ENCODE results near the gene SNAP91.
"Not testable (repeated sequence)": the region's sequence is repeated elsewhere in the genome, so short reads cannot be mapped to it uniquely, and the experiment has no call there.

The SNAP91 gene

DNA sequence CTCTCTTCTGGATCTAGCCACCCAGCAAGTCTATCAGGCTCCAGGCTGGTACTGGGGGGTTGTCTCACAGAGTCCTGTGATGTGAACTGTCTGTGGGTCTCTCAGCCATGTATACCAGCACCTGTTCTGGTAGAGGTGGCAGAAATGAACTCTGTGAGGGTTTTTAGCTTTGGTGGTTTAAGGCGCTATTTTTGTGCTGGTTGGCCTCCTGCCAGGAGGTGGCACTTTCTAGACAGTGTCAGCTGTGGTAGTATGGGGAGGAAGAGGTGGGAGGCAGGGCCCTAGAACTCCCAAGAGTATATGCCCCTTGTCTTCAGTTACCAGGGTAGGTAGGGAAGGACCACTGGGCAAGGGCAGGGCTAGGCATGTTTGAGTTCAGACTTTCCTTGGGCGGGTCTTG lies 75.8 kb downstream of the SNAP91 start:
- no peak for DNase-seq (ENCODE audit: low spot score)

DNA sequence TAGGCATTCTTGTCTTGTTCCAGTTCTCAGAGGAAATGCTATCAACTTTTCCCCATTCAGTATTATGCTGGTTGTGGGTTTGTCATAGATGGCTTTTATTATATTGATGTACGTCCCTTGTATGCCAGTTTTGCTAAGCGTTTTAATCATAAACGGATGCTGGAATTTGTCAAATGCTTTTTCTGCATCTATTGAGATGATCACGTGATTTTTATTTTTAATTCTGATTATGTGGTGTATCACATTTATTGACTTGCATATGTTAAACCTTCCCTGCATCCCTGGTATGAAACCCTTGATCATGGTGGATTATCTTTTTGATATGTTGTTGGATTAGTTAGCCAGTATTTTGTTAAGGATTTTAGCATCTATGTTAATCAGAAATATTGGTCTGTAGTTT lies 79.0 kb downstream of the SNAP91 start:
- not testable (repeated sequence) for DNase-seq (ENCODE audit: low spot score)

GRCh38 chr6:83615025-83615999 lies 93.6 kb downstream of the SNAP91 start:
- DNase-seq (ENCODE audit: low spot score): peak; percentile 59

DNA sequence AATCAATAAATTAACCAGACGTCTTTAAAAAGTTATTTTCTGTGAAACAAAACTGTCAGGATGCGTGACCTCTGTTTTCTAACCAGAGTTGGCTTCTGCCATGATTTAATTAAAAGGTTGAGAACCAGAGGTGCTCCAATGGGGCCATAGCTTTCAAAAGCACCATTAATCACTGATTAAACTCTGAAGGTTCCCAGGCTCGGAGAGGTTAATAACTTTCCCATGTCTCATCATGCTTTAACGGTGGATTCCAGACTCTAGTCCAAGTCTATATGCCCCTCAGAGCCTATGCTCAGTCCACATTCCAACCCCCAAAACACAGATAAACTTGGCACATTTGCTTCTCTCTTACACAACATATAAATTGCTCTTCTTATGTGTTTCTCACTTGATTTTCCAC lies 95.5 kb downstream of the SNAP91 start:
- no peak for DNase-seq (ENCODE audit: low spot score)

DNA sequence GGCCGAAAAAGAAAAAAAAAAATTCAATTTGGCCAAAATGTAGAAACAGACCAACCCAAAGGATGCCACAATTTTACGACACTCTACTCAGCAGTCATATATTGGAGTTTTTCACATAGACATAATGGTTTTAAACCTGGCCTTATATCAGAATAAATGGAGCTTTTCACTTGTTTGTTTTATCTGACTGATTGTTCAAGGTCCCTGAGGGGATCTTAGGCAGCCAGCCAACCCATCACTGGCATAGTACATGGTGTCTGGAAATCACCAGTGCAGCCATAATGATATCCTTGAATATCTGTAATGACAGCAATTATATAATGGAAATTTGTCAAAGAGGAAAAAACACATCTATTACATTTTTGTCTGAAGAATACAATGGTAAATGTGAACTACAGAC lies 99.7 kb downstream of the SNAP91 start:
- no peak for DNase-seq (ENCODE audit: low spot score)

DNA sequence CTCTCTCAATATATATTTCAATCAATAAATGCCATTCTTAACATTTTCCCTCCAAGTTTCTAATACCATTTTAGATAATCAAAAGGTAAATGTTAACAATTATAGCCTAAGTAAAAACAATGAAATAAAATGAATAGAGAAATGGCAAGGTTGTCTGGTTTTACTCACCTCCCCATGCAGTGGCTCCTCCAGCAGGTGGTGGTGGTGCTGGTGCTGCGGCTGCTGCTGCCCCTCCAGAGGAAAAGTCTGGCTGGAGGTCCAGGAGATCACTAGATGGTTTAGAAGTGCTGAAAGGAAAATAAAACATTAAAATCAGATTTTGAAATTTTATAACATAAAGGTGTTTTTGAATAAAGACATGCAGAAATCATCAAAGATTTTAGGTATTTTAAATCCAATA lies 103.4 kb downstream of the SNAP91 start:
- DNase-seq (ENCODE audit: low spot score): no peak

- DNase-seq (ENCODE audit: low spot score): no peak
Observed at GRCh38 chr6:83603551-83603950, 105.3 kb downstream of the SNAP91 start.

DNA sequence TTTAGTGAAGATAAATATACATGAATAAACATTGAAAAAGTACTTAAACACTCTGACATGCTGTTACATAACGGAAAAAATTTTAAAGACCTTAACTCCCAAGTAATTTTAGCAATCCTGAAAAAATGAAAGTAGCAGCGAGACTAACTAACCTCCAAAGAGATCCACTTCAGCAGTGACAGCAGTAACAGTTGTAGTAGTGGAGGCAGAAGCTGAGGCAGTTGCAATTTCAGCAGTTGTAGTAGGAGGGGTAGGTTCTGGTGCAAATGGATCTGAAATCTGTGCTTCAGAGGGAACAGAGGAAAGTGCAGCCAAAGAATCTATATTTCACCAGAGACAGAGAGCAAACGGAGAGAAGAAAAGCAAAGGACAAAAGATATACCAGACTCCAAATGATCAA lies 107.8 kb downstream of the SNAP91 start:
- no peak for DNase-seq (ENCODE audit: low spot score)

DNA sequence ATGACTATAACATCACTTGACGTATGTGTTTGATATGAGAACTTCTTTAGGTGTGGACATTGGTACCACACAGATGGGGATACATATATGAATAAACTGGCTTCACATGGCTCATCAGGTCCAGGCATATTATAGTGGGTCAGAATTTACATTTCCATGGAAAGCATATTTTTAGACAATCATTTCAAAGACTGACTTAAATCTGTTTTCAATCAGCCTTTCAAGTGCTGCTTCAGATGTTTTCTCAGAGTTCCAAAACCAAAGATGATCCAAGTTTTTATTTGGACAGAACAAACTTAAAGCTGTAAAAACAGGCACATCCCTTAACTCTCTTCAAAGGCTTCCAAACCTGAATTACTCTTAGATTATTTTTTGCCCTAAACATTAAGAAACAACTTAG lies 108.4 kb downstream of the SNAP91 start:
- no peak for DNase-seq (ENCODE audit: low spot score)

GRCh38 chr6:83597511-83597910 lies 111.4 kb downstream of the SNAP91 start:
- no peak for DNase-seq (ENCODE audit: low spot score)

- DNase-seq (ENCODE audit: low spot score): no peak
Observed at GRCh38 chr6:83597051-83597450, 111.8 kb downstream of the SNAP91 start.

GRCh38 chr6:83594941-83595340 lies 114.0 kb downstream of the SNAP91 start:
- peak; percentile 15 for DNase-seq (ENCODE audit: low spot score)

DNA sequence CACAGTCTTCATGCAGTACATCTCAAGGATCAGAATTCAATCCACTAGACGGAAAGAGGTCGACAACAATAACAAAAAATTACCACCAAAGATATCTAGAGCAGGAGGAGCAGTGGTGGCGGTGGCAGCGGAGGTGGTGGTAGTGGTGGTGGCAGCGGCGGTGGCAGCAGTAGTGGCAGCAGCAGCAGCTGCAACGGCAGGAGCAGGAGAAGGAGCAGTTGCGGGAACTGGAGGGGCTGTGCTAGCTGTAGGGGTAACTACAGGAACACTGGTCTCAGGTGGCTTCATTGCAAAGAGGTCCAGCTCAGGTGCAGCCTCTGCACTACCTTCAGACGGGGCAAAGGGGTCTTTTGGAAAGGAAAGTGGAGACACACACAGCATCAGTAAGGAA lies 115.5 kb downstream of the SNAP91 start:
- no peak for DNase-seq (ENCODE audit: low spot score)

GRCh38 chr6:83592770-83593394 lies 116.0 kb downstream of the SNAP91 start:
- peak; percentile 69 for DNase-seq (ENCODE audit: low spot score)

- no peak for DNase-seq (ENCODE audit: low spot score)
Observed at GRCh38 chr6:83590416-83590815, 118.5 kb downstream of the SNAP91 start.

DNA sequence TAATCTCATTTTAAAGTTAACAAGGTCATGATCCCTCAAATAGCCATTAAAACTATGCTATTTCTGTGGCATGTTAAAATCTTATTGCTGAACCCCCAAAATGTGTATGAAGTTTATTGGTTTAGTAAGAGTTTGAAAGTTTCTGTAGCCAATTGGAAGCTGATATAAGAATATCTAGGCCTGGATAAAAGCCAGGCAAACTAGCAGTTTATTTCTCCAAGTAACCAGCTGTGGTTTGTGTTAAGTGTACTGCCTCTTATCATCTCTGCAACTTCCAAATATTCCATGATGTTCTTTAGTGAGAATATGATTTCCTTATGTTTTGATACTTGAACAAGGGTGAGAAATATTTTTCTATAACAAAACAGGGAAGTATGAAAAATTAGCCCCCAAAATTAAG lies 119.8 kb downstream of the SNAP91 start:
- no peak for DNase-seq (ENCODE audit: low spot score)

DNA sequence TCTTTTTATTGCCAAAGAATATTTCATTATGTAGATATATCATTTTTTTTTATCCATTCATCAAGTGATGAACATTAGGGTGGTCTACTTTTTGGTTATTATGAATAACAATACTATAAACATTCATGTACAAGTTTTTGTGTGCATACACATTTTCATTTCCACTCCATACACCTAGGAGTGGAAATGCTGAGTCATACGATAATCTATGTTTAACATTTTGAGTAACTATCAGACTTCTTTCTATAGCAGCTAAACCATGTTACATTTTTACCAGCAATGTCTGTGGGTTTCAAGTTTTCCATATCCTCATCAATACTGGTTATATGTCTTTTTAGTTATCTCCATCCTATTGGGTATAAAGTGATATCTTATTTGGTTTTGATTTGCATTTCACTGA lies 130.8 kb downstream of the SNAP91 start:
- DNase-seq (ENCODE audit: low spot score): no peak

- DNase-seq (ENCODE audit: low spot score): no peak
Observed at GRCh38 chr6:83574783-83575182, 134.1 kb downstream of the SNAP91 start.

DNA sequence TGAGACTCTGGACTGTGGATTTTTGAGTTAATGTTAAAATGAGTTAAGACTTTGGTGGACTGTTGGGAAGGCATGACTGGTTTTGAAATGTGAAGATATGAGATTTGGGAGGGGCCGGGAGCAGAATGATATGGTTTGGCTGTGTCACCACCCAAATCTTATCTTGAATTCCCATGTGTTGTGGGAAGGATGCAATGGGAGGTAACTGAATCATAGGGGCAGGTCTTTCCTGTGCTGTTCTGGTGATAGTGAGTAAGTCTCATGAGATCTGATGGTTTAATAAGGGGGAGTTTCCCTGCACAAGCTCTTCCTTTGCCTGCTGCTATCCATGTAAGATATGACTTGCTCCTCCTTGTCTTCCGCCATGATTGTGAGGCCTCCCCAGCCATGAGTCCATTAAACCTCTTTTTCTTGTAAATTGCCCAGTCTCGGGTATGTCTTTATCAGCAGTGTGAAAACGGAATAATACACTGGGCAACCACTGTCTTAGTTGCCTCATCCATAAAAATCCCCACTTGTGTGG lies 137.2 kb downstream of the SNAP91 start:
- DNase-seq (ENCODE audit: low spot score): not testable (repeated sequence)

DNA sequence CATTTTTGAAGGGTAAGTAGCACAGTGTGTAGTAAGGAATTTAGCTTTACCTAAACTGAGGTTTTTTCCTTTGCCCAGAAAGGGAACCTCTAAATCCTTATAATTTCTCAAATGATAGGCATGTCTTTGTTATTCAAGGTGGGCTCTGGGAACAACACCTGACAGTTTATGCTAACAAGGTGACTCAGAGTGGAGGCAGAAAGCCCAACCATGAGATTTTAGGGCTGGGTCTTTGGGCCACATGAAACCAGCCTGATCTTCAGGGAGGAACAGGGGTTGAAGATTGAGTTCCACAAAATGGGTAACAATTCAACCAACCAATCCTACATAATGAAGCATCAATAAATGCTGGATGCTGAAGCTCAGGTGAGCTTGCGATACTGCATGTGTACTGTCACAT lies 149.9 kb downstream of the SNAP91 start:
- no peak for DNase-seq (ENCODE audit: low spot score)

DNA sequence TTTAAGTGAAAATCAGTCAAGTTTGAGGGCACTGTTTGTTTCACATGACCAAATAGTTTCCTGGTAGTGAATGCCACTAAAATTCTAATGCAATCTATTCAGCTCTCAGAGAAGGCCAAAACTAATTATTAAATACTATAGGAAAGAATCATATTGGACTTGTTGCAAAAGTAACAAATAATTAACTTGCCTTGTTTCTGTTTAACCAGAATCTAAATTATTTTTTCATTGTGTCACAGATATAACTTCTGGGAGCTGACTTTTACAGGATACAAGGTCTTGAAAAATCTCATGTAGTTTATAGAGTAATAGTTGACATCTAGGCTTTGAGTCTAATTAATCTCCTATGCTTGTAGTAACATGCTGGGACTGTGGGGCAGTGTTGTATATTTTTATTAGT lies 152.0 kb downstream of the SNAP91 start:
- DNase-seq (ENCODE audit: low spot score): no peak

DNA sequence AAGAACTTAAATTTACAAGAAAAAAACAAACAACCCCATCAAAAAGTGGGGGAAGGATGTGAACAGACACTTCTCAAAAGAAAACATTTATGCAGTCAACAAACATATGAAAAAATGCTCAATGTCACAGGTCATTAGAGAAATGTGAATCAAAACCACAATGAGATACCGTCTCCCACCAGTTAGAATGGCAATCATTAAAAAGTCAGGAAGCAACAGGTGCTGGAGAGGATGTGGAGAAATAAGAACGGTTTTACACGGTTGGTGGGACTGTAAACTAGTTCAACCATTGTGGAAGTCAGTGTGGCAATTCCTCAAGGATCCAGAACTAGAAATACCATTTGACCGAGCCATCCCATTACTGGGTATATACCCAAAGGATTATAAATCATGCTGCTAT lies 157.2 kb downstream of the SNAP91 start:
- DNase-seq (ENCODE audit: low spot score): not testable (repeated sequence)

DNA sequence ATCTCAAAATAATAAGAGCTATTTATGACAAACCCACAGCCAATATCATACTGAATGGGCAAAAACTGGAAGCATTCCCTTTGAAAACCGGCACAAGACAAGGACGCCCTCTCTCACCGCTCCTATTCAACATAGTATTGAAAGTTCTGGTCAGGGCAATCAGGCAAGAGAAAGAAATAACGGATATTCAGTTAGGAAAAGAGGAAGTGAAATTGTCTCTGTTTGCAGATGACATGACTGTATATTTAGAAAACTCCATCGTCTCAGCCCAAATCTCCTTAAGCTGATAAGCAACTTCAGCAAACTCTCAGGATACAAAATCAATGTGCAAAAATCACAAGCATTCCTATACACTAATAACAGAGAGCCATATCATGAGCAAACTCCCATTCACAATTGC lies 158.4 kb downstream of the SNAP91 start:
- DNase-seq (ENCODE audit: low spot score): not testable (repeated sequence)

All from RKO (cell line).